ENCODE results near the gene FOXK2. TPM values are rescaled to one million over a fixed set of nuclear protein-coding genes. Genes with fewer than 3 reads are reported as not detected.
A peak's percentile ranks its signal among the peaks of the same experiment; 100 is the strongest.
"Not testable (repeated sequence)": the region's sequence is repeated elsewhere in the genome, so short reads cannot be mapped to it uniquely, and the experiment has no call there.

Gene FOXK2
- total RNA-seq, 1 donor from 2014 or later, result 34.2 TPM

DNA sequence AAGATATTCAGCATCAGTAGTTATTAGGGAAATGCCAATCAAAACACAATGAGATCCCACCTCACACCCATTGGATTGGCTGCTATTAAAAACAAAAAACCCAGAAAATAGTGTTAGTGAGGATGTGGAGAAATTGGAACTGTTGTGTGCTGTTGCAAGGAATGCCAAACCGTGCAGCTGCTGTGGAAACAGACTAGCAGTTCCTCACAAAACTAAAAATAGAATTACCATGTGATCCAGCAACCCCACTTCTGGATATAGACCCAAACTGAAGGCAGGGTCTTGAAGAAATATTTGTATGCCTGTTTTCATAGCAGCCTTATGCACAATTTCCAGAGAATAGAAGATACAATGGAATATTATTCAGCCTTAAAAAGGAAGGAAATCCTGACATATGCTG, 46.0 kb downstream of the FOXK2 start:
- ATAC-seq, result no peak

GRCh38 chr17:82566129-82566960, 46.8 kb downstream of the FOXK2 start:
- ATAC-seq, result no peak

GRCh38 chr17:82567286-82567685, 47.8 kb downstream of the FOXK2 start:
- ATAC-seq, result no peak

DNA sequence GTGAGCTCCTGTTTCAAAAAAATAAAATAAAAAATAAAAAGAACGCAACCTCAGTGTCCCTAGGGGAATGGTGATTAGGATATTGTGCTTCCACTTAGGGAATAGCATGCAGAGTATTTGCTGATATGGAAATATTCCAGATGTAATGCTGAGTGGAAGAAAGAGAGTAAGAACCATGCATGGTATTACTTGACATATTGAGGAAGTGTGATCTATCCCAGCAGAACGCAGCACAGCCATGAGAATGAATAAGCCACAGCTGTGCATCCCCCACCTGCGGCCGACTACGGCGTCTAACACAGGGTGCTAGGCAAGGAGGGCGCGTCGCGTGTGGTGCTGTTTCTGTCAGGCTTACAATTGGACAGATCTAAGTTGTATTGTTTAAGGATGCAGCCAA, 49.5 kb downstream of the FOXK2 start:
- ATAC-seq, result no peak

- no peak for ATAC-seq
These were observed 50.1 kb downstream of the FOXK2 start for GRCh38 chr17:82569621-82570020.

DNA sequence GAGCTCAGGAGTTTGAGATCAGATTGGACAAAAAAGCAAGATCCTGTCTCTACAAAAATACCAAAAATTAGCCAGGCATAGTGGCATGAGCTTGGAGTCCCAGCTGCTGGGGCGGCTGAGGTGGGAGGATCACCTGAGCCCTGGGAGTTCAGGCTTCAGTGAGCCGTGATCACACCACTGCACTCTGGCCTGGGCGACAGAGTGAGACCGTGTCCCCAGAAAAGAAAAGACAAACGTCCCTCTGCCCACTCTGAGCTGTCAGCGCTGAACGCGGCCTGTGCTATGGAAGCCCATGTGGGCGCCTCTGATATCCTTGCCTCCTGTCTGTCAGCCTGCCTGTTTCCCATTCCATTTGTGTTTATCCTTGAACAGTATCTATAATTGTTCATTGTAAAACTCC, 50.7 kb downstream of the FOXK2 start:
- ATAC-seq, result no peak

GRCh38 chr17:82571855-82572254, 52.3 kb downstream of the FOXK2 start:
- no peak for ATAC-seq

DNA sequence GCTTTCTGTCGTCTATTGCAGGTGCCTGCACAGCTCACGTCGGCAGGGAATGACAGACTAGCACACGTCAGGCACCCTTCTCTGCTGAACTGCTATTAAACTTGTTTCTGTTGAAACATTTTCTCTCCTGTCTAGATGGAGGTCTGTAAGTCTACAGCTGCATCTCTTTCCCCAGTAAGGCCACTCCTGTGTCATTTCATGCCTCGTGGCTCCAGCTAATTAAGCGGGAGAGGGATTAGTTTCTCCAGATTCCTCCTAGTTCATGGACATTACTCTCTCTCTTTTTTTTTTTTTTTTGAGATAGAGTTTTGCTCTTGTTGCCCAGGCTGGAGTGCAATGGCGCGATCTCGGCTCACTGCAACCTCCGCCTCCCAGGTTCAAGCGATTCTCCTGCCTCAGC, 54.5 kb downstream of the FOXK2 start:
- no peak for ATAC-seq

DNA sequence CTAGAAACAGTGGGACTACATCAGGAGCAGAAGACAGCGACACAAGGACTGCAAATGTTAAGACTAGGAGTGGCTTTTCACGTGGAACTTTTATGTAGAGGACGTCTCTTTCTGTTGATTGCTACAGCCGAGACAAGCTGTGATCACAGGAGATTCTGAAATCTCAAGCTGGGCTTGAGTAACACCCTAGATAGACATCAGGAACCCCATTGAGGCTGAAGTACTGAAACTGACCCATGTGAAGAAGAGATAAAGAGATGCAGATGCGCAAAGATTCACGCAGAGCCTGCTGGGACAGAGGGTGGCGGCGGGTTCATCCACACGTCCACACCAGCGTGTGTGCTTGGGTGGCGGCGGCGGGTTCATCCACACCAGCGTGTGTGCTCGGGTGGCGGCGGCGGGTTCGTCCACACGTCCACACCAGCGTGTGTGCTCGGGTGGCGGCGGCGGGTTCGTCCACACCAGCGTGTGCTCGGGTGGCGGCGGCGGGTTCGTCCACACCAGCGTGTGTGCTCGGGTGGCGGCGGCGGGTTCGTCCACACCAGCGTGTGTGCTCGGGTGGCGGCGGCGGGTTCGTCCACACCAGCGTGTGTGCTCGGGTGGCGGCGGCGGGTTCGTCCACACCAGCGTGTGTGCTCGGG, 56.2 kb downstream of the FOXK2 start:
- not testable (repeated sequence) for ATAC-seq

- ATAC-seq, result no peak
These were observed 57.8 kb downstream of the FOXK2 start for GRCh38 chr17:82577300-82577699.

- not testable (repeated sequence) for ATAC-seq
These were observed 60.4 kb downstream of the FOXK2 start for GRCh38 chr17:82579969-82580368.

DNA sequence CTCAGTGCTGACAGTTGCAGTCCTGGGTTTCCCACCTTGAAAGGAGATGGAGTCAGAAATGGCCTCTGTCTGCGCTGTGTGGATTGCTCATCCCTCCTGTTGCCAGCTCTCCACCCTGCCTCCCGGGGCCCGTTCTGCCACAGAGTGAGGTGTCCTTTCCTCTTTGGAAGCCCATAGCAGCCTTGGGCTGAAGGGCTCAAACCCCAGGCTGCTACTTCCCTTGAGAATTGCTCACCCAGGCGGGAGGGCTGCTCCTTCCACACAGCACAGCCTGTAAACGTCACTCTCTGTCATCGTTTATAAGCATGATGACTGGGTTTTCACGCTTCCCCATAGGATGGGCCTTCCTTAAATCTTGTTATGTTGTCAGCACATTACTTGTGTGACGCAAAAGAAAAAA, 62.7 kb downstream of the FOXK2 start:
- ATAC-seq, result peak; percentile 79

DNA sequence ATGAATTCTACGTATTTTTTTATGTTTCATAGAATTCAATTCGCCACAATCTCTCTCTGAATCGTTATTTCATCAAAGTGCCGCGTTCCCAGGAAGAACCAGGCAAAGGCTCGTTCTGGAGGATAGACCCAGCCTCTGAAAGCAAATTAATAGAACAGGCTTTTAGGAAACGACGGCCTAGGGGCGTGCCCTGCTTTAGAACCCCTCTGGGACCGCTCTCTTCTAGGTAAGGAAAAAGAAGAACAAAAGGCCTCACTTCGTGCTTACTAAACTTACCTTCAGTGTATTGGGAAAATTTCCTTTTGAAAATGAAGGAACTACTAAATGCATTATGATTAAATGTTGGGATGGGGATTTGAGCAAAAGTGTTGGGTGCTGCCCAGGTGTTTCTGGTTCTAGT, 63.2 kb downstream of the FOXK2 start:
- no peak for ATAC-seq

- ATAC-seq, result peak; percentile 30
These were observed 64.2 kb downstream of the FOXK2 start for GRCh38 chr17:82583720-82584234.

GRCh38 chr17:82585935-82586575, 66.5 kb downstream of the FOXK2 start:
- not testable (repeated sequence) for ATAC-seq

GRCh38 chr17:82586576-82587233, 67.2 kb downstream of the FOXK2 start:
- no peak for ATAC-seq

- ATAC-seq, result no peak
These were observed 67.9 kb downstream of the FOXK2 start for GRCh38 chr17:82587234-82588086.

DNA sequence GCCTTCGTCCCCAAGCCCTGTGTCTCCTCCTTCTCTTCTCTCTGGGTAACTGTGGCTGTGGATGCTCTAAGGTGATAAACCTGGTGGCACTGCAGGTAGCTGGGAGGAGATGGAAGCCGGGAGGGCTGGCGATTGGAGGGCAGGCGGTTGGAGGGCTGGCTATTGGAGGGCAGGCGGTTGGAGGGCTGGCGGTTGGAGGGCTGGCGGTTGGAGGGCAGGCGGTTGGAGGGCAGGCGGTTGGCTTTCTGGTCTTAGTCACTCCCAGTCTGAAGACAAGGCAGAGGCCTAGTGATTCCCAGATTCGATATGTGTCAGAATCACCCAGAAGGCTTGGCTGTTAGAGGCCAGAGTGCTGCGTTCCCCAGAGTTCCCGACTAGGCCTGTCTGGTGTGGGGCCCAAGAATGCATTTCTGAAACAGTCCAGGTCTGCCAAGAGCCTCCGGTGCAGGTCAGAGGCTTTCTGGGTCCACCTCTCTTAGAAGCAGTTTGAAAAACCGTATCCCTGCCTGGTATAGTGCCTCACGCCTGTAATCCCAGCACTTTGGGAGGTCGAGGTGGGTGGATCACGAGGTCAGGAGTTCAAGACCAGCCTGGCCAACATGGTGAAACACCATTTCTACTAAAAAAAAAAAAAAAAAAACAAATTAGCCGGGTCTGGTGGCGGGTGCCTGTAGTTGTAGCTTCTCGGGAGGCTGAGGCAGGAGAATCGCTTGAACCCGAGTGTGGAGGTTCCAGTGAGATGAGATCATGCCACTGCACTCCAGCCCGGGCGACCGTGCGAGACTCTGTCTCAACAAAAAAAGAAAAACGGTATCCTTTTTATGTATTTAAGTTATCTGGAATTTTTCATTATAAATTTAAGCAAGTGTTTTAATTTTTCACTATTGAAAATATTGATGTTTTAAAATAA, 69.0 kb downstream of the FOXK2 start:
- ATAC-seq, result no peak

GRCh38 chr17:82589851-82590180, 70.3 kb downstream of the FOXK2 start:
- ATAC-seq, result no peak

DNA sequence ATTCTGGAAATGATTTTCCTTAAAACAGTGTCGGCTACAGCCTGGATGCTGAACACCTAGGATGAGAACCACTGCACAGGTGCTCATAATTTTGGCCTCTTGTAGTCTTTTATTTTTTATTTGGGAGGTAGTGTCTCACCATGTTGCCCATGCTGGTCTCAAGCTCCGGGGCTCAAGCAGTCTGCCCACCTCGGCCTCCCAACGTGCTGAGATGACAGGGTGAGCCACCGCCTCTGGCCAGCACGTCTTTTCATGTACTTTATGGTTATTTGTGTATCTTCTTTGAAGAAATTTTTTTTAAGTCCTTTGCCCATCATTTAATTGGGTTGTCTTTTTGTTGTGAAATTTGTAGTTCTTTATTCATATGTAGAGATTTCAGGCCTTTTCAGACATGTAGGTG, 70.7 kb downstream of the FOXK2 start:
- ATAC-seq, result no peak
